ENCODE measurements around the gene LRRN2. TPM values are rescaled to one million over a fixed set of nuclear protein-coding genes. Genes with fewer than 3 reads are reported as not detected.

LRRN2 gene
- polyA plus RNA-seq, 1 donor from 2014 or later = 3.3 TPM

DNA sequence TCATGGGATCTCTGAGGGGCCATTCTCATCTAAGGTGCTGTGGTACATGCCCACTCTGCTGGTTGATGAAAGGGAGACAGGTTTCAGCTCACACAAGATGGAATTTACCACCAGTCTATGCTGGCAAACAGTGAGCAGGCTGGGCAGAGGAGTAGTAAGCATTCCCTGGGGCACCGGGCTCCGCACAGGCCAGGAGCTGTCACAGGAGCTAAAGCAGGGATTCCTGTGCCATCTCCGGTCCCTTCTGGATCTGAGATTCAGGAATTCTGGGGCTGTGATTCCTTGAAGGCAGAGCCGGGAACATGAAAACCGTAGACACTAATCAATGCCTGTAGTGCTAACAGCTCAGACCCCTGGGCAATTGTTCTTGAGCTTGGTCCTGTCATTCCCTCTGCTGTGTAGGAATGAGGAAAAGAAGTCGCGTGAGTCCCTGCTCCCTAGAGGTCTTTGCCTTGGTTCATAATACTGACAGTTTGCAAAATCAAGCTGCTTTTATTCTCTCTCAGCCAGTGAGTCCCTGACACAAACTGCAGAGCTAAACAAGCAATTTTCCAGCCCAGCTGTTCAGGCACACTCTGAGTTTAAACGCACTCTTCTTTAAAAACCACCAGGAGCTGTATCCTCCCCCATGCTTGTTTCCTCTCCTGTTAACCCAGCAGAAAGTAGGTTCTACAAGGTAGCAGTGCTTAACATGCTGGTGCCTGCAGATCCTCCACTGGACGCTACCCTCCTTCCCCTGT lies 116.8 kb downstream of the LRRN2 start:
- H3K27me3 ChIP-seq (ENCODE audit: insufficient read depth, low read depth, low read length) = no peaks in the 10 kb centered on the region
- no peak overlapping the region for H2AFZ ChIP-seq (ENCODE audit: low read depth, low read length)
- TF ChIP-seq SMC3 (conservative IDR thresholded peaks at IDR 0.05; ENCODE audit: poor library complexity) (peak; percentile 55), TAF1 (IDR thresholded peaks at IDR 0.05; ENCODE audit: low read depth) (no peak), EZH2 (IDR thresholded peaks at IDR 0.05; ENCODE audit: borderline replicate concordance, insufficient read depth, low read length, poor library complexity, severe bottlenecking) (no peak), MXI1 (conservative IDR thresholded peaks at IDR 0.05; ENCODE audit: poor library complexity, severe bottlenecking) (peak; percentile 40), POLR2AphosphoS5 (IDR thresholded peaks at IDR 0.05) (peak; percentile 76), RAD21 (conservative IDR thresholded peaks at IDR 0.05) (no peak), EP300 (conservative IDR thresholded peaks at IDR 0.05; ENCODE audit: poor library complexity, severe bottlenecking) (peak; percentile 51)
- TF ChIP-seq, protein P1, sequence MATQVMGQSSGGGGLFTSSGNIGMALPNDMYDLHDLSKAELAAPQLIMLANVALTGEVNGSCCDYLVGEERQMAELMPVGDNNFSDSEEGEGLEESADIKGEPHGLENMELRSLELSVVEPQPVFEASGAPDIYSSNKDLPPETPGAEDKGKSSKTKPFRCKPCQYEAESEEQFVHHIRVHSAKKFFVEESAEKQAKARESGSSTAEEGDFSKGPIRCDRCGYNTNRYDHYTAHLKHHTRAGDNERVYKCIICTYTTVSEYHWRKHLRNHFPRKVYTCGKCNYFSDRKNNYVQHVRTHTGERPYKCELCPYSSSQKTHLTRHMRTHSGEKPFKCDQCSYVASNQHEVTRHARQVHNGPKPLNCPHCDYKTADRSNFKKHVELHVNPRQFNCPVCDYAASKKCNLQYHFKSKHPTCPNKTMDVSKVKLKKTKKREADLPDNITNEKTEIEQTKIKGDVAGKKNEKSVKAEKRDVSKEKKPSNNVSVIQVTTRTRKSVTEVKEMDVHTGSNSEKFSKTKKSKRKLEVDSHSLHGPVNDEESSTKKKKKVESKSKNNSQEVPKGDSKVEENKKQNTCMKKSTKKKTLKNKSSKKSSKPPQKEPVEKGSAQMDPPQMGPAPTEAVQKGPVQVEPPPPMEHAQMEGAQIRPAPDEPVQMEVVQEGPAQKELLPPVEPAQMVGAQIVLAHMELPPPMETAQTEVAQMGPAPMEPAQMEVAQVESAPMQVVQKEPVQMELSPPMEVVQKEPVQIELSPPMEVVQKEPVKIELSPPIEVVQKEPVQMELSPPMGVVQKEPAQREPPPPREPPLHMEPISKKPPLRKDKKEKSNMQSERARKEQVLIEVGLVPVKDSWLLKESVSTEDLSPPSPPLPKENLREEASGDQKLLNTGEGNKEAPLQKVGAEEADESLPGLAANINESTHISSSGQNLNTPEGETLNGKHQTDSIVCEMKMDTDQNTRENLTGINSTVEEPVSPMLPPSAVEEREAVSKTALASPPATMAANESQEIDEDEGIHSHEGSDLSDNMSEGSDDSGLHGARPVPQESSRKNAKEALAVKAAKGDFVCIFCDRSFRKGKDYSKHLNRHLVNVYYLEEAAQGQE (IDR thresholded peaks at IDR 0.05; ENCODE audit: borderline replicate concordance) = peak; percentile 95
- TF ChIP-seq, protein P2, sequence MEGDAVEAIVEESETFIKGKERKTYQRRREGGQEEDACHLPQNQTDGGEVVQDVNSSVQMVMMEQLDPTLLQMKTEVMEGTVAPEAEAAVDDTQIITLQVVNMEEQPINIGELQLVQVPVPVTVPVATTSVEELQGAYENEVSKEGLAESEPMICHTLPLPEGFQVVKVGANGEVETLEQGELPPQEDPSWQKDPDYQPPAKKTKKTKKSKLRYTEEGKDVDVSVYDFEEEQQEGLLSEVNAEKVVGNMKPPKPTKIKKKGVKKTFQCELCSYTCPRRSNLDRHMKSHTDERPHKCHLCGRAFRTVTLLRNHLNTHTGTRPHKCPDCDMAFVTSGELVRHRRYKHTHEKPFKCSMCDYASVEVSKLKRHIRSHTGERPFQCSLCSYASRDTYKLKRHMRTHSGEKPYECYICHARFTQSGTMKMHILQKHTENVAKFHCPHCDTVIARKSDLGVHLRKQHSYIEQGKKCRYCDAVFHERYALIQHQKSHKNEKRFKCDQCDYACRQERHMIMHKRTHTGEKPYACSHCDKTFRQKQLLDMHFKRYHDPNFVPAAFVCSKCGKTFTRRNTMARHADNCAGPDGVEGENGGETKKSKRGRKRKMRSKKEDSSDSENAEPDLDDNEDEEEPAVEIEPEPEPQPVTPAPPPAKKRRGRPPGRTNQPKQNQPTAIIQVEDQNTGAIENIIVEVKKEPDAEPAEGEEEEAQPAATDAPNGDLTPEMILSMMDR (IDR thresholded peaks at IDR 0.05; ENCODE audit: poor library complexity, severe bottlenecking) = peak; percentile 13
- H4K20me1 ChIP-seq (ENCODE audit: insufficient read depth) = no peaks in the 10 kb centered on the region
- H3K4me3 ChIP-seq (ENCODE audit: low read length) = peak overlapping the region; percentile 51
- peak overlapping the region; percentile 57 for H3K9ac ChIP-seq (ENCODE audit: low read length)
- no peaks in the 10 kb centered on the region for H3K36me3 ChIP-seq (ENCODE audit: insufficient read depth, low read length)
- peak overlapping the region; percentile 78 for H3K27ac ChIP-seq (ENCODE audit: low read length)
- no peaks in the 10 kb centered on the region for H3K9me3 ChIP-seq (ENCODE audit: low read length)
- no peaks in the 10 kb centered on the region for H3K9me2 ChIP-seq (ENCODE audit: insufficient read depth, low read length)
- peak overlapping the region; percentile 62 for H3K4me2 ChIP-seq (ENCODE audit: low read length)
- no peaks in the 10 kb centered on the region for H3K79me2 ChIP-seq (replicated peaks; ENCODE audit: insufficient read depth, low read length)
- H3F3A ChIP-seq (ENCODE audit: insufficient read depth, low read length, poor library complexity, severe bottlenecking) = peaks cover 5% of the 10 kb centered on the region

Small RNA genes lying within 50 kb of the gene (small RNA-seq; reads per million reads assigned to genes)
- gene RF00601 = 0 reads per million in 3 experiments
- gene RNA5SP75 = 0 reads per million in 3 experiments

Other genes starting within 250 kb of the LRRN2 start
- gene PIK3C2B, start 190.9 kb downstream of the LRRN2 start, polyA plus RNA-seq = 23.7 and 28.7 TPM in 2 replicates
- 36.8 and 40.5 TPM in 2 replicates for gene MDM4, start 169.3 kb downstream of the LRRN2 start, polyA plus RNA-seq
- 23.9 and 34.1 TPM in 2 replicates for gene NFASC, start 185.1 kb upstream of the LRRN2 start, polyA plus RNA-seq